HTR-8/SVneo (cell line): ENCODE measurements around the gene RBM24.

Source experiments
- DNase-seq: peaks from one replicate; pipeline ENCODE4 v3.0.0; 2011; ENCODE audit warnings: low spot score, mixed read lengths; ENCODE audit not compliant: insufficient read length
- FAIRE-seq: peaks from 2 replicates; lab custom pipeline; 2011; peaks lifted over from hg19 to GRCh38; lab: Jason Lieb, UNC

Gene RBM24

GRCh38 chr6:17336425-17336824, 55.3 kb downstream of the RBM24 start:
- DNase-seq (no peak), FAIRE-seq (no peak)

- no peak for FAIRE-seq
Measured at GRCh38 chr6:17339308-17339670, 58.1 kb downstream of the RBM24 start.

GRCh38 chr6:17341117-17341805, 60.1 kb downstream of the RBM24 start:
- no peak for DNase-seq
- FAIRE-seq: no peak

More at GRCh38 chr6:17339308-17339670, 58.1 kb downstream of the RBM24 start:
- no peak for DNase-seq

- DNase-seq (no peak), FAIRE-seq (no peak)
Measured at GRCh38 chr6:17341891-17342290, 60.7 kb downstream of the RBM24 start.

GRCh38 chr6:17343215-17343614, 62.1 kb downstream of the RBM24 start:
- FAIRE-seq: no peak
- DNase-seq: no peak
